ENCODE data around the gene RPTN.
A peak's percentile ranks its signal among the peaks of the same experiment; 100 is the strongest.

RPTN gene, protein sequence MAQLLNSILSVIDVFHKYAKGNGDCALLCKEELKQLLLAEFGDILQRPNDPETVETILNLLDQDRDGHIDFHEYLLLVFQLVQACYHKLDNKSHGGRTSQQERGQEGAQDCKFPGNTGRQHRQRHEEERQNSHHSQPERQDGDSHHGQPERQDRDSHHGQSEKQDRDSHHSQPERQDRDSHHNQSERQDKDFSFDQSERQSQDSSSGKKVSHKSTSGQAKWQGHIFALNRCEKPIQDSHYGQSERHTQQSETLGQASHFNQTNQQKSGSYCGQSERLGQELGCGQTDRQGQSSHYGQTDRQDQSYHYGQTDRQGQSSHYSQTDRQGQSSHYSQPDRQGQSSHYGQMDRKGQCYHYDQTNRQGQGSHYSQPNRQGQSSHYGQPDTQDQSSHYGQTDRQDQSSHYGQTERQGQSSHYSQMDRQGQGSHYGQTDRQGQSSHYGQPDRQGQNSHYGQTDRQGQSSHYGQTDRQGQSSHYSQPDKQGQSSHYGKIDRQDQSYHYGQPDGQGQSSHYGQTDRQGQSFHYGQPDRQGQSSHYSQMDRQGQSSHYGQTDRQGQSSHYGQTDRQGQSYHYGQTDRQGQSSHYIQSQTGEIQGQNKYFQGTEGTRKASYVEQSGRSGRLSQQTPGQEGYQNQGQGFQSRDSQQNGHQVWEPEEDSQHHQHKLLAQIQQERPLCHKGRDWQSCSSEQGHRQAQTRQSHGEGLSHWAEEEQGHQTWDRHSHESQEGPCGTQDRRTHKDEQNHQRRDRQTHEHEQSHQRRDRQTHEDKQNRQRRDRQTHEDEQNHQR

DNA sequence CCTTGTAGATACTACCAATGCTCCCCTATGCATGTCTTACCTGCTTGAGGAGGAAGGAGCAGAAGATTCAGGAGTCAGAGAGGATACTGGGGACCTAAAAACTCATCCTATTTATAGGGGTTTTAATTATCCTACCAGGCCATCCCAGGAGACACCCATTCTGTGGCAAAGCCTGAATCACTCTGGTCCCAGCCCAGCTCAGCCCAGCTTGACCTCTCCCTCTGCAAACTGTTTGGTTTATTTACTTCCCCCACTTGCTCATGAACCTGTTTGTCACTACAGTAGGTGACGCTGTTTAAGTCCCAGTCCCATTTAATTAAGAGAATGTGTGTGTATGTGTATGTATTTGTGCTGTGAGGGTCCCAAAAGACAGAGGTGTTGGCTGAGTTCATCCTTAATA is at the start of gene RPTN:
RPTN (minus strand) TSS at position 85 of the 400 bp plus-strand sequence. CDS start 1,339 bp downstream, outside the sequence.
- DNase-seq: no peak

- no peak for DNase-seq
Measured at GRCh38 chr1:152198982-152199381, 40.0 kb upstream of the RPTN start.

- no peak for DNase-seq
Measured at GRCh38 chr1:152197361-152197941, 38.4 kb upstream of the RPTN start.

GRCh38 chr1:152191711-152192110 is 32.7 kb upstream of the RPTN start:
- no peak for DNase-seq

- DNase-seq: no peak
Measured at GRCh38 chr1:152191260-152191659, 32.2 kb upstream of the RPTN start.

- no peak for DNase-seq
Measured at GRCh38 chr1:152190589-152190988, 31.6 kb upstream of the RPTN start.

DNA sequence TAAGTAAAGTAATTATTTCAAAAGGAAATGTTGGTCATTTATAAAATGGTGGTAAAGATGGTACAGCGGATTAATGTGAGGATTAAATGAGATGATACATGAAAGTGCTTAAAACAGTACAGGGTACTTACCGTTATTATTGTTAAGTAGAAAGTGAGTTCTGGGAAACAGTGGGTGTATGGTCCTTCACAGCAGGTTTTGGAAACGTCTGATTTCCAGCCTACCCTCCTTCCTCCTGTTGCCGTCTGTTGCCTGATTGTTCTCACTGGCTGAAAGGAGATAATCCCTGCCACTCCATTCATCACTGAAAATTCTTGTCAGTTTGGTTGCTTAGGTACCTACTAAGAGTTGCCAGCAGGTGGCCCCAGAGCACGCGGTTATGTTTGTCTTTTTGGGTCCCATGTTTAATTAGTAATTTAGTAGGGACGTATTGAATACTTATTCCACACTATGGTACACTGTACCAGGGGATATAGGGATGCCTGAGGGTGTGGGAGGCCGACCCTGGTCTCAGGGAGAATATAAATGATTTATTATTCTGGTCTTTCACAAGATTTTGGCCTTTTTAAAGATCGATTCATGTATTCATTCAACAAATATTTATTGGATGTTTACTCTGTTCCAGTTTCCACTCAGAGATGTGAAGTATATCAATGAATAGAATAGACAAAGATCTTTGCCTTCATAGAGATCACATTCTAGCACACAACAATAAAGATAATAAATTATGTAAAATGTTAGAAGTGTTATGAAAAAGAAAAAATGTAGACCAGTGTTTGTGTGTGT is 30.8 kb upstream of the RPTN start:
- DNase-seq: peak; percentile 34

GRCh38 chr1:152188673-152189591 is 29.9 kb upstream of the RPTN start:
- no peak for DNase-seq

GRCh38 chr1:152186556-152187285 is 27.7 kb upstream of the RPTN start:
- DNase-seq: no peak

- no peak for DNase-seq
Measured at GRCh38 chr1:152185544-152186391, 26.7 kb upstream of the RPTN start.

- no peak for DNase-seq
Measured at GRCh38 chr1:152182944-152183361, 23.9 kb upstream of the RPTN start.

GRCh38 chr1:152182431-152182830 is 23.4 kb upstream of the RPTN start:
- DNase-seq: no peak

GRCh38 chr1:152179566-152179965 is 20.5 kb upstream of the RPTN start:
- no peak for DNase-seq

DNA sequence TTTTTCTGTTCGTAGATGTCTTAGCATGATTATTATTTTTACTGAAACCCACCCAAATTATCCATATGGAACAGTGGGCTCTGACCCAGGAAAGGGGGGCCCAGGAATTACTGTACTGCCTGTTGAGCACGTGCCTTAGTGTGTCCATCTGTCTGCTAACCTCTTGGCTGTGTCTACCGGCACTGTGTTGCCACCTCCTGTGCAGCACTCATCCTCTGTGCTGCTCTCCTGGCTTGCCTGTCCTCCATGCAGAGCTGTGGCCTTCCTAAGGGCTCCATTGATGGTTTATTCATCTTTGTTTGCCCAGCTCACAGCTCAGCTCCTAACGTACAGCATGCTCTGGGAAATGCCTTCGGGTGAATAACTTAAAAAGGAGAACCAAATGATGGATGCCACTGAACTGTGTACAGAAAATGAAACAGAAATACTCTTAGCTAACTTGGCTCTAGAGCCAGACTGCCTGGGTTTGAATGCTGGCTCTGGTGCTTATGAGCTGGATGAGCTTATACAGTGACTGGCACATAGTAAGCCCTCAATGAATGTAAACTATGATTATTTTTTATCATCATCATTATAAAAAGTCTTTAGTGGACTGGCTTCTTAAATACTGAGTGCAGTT is 11.4 kb upstream of the RPTN start:
- DNase-seq: no peak

DNA sequence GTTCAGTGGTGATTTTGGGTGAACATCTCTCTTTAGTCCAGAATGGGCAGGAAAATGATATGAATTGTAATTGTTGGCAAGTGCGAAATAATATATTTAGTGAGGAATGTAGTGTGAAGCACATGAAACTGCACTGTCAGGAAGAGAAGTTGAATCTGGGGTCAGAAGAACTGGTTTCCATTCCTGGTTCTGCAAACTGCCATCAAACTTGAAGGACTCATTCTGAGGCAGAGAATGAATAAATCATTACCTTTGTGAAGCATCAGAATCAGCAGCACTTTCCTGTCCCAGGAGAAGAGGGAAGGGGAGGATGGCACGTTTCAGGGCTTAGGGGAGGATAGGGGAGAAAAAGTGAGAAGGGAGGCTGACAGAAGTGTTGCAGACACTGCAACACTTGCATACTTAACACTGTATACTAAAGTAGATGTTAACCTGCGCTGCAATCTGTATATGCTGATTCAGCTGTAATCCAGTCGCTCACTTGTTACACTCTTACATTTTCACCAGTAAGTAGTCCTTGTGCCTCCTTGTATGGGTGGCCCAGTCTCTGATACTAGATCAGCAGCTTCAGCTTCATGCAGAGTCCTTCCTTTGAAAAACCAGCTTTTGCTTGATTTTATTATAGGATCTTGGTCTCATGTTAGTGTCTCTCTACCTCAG is 10.5 kb upstream of the RPTN start:
- DNase-seq: no peak

- no peak for DNase-seq
Measured at GRCh38 chr1:152168535-152168868, 9.5 kb upstream of the RPTN start.

GRCh38 chr1:152167835-152168534 is 9.0 kb upstream of the RPTN start:
- no peak for DNase-seq

GRCh38 chr1:152166966-152167365 is 7.9 kb upstream of the RPTN start:
- DNase-seq: no peak

Data from 8988T (cell line).